GM12875 (cell line): Measurements from ENCODE around the gene SPRED3.
A peak's percentile ranks its signal among the peaks of the same experiment; 100 is the strongest.

Source experiments
- H3K4me3 ChIP-seq: one replicate; pipeline ENCODE4 v1.5.1; 2011; ENCODE audit warnings: low read depth, low read length, control low read depth
- CTCF ChIP-seq: IDR thresholded peaks from 2 replicates; pipeline ENCODE4 v1.5.1; 2011; ENCODE audit warnings: low read depth, mild to moderate bottlenecking, control low read depth, inconsistent platforms, low read length, moderate library complexity, borderline replicate concordance; ENCODE audit not compliant: insufficient read depth

The SPRED3 gene

GRCh38 chr19:38412961-38413360 is 24.5 kb downstream of the SPRED3 start:
- no peak for TF ChIP-seq CTCF
- no peak overlapping the region for H3K4me3 ChIP-seq

GRCh38 chr19:38413416-38413815 is 24.9 kb downstream of the SPRED3 start:
- no peak overlapping the region for H3K4me3 ChIP-seq
- no peak for TF ChIP-seq CTCF

GRCh38 chr19:38417146-38417543 is 28.6 kb downstream of the SPRED3 start:
- H3K4me3 ChIP-seq, result no peak overlapping the region
- TF ChIP-seq CTCF, result no peak

- peak overlapping the region; percentile 12 for H3K4me3 ChIP-seq
- 0 out of 2 replicates have a peak, but pooled peaks have one; percentile 4 for TF ChIP-seq CTCF
These were observed 29.3 kb downstream of the SPRED3 start for GRCh38 chr19:38417544-38418506.

GRCh38 chr19:38420935-38421334 is 32.4 kb downstream of the SPRED3 start:
- no peak overlapping the region for H3K4me3 ChIP-seq
- TF ChIP-seq CTCF, result no peak

GRCh38 chr19:38421856-38422255 is 33.4 kb downstream of the SPRED3 start:
- H3K4me3 ChIP-seq, result no peak overlapping the region
- TF ChIP-seq CTCF, result no peak

GRCh38 chr19:38422438-38422837 is 33.9 kb downstream of the SPRED3 start:
- no peak overlapping the region for H3K4me3 ChIP-seq
- no peak for TF ChIP-seq CTCF
